ENCODE results near the gene PCGF3.

- no peak for TF ChIP-seq CTCF (IDR thresholded peaks at IDR 0.05)
- no peak for TF ChIP-seq POLR2A (IDR thresholded peaks at IDR 0.05)
Measured at GRCh38 chr4:666436-666810, 39.2 kb upstream of the PCGF3 start.

Measured in right lobe of liver (tissue), 4 donors.